K562 (cell line): ENCODE results near the gene GABBR1. TPM values are rescaled to one million over a fixed set of nuclear protein-coding genes. Genes with fewer than 3 reads are reported as not detected.
A peak's percentile ranks its signal among the peaks of the same experiment; 100 is the strongest.

Source experiments
- CEBPG ChIP-seq, 3 experiments: fragments of 200-800 bp in 1 of 3; sonication (Bioruptor generic) in 1 of 3; sonication (generic) in 1 of 3; formaldehyde crosslinking in 1 of 3; IDR thresholded peaks in 2 of 3; conservative IDR thresholded peaks in 1 of 3; 2 replicates each; pipeline versions ENCODE4 v1.6.1 to v1.8.0; 2016 to 2022; ENCODE audit warnings: missing compliant biosample characterization in 2 of 3, missing genetic modification characterization in 2 of 3, mild to moderate bottlenecking in 1 of 3, missing genetic modification reagents in 1 of 3
- ETS2 ChIP-seq: IDR thresholded peaks from 2 replicates; pipeline ENCODE4 v1.6.1; 2016; ENCODE audit warnings: borderline replicate concordance, missing genetic modification characterization, mild to moderate bottlenecking, moderate library complexity, missing compliant biosample characterization; ENCODE audit not compliant: poor library complexity, severe bottlenecking
- ETV1 ChIP-seq: fragments of 450-650 bp; conservative IDR thresholded peaks from 2 replicates; pipeline ENCODE4 v1.6.1; 2016; ENCODE audit warnings: missing genetic modification characterization, control low read depth, low read depth, missing compliant biosample characterization
- KDM2B ChIP-seq: fragments of 250-450 bp; sonication (Bioruptor Pico); IDR thresholded peaks from 2 replicates; pipeline ENCODE4 v1.8.0; 2021; ENCODE audit warnings: mild to moderate bottlenecking, moderate library complexity
- NCOA4 ChIP-seq: fragments of 450-650 bp; IDR thresholded peaks from 2 replicates; pipeline ENCODE4 v1.6.1; 2018; ENCODE audit warnings: mild to moderate bottlenecking; ENCODE audit not compliant: partially characterized antibody
- NR4A1 ChIP-seq, 2 experiments: fragments of 250-450 bp in 1 of 2; fragments of 450-650 bp in 1 of 2; sonication (Bioruptor Pico) in 1 of 2; IDR thresholded peaks; 2 replicates each; pipeline versions ENCODE4 v1.4.0 to v1.6.1; 2016 to 2020; ENCODE audit warnings: mild to moderate bottlenecking in 2 of 2, missing compliant biosample characterization in 1 of 2, missing genetic modification characterization in 1 of 2, moderate library complexity in 1 of 2
- POU5F1 ChIP-seq: fragments of 150-350 bp; IDR thresholded peaks from 2 replicates; pipeline ENCODE4 v1.6.1; 2014; ENCODE audit warnings: borderline replicate concordance, low read length, low read depth, mild to moderate bottlenecking; ENCODE audit not compliant: partially characterized antibody
- TRIM25 ChIP-seq: fragments of 450-650 bp; IDR thresholded peaks from 2 replicates; pipeline ENCODE4 v1.7.0; 2016; ENCODE audit warnings: borderline replicate concordance
- U2AF1 ChIP-seq: fragments of 200-400 bp; formaldehyde crosslinking; optimal IDR thresholded peaks from 2 replicates; pipeline ENCODE3; 2017; ENCODE audit warnings: mild to moderate bottlenecking, low read depth, low read length, moderate library complexity
- ZC3H8 ChIP-seq: fragments of 450-650 bp; IDR thresholded peaks from 2 replicates; pipeline ENCODE4 v1.6.1; 2017
- ZNF217 ChIP-seq: sonication (generic); formaldehyde crosslinking; IDR thresholded peaks from 2 replicates; pipeline ENCODE4 v1.8.0; 2022; ENCODE audit warnings: mild to moderate bottlenecking, missing genetic modification reagents
- ZNF407 ChIP-seq: fragments of 450-650 bp; IDR thresholded peaks from 2 replicates; pipeline ENCODE4 v1.6.1; 2016; ENCODE audit warnings: low read depth
- ZNF655 ChIP-seq: fragments of 250-450 bp; sonication (Bioruptor Pico); IDR thresholded peaks from 2 replicates; pipeline ENCODE4 v1.5.0; 2021
- polyA plus RNA-seq, 8 experiments: library from polyadenylated mRNA; depleted of rRNA in 4 of 8; stranded (reverse) in 5 of 8; unstranded in 3 of 8; fragments of >200 nt; fragmentation: Nextera tagmentation in 2 of 8; fragmentation: Illumina TruSeq in 1 of 8; extraction: Ambion mirVana in 2 of 8; extraction: Trizol in 1 of 8; gene quantifications; 2 replicates each; pipeline versions ENCODE4 v1.2.1 to v1.2.3, GENCODE V29; 2011 to 2014; ENCODE audit warnings: inconsistent platforms in 1 of 8, missing spikeins in 1 of 8
- total RNA-seq, 7 experiments: library from RNA; depleted of rRNA in 6 of 7; stranded (reverse); fragments of >200 nt in 6 of 7; fragmentation: Illumina TruSeq in 2 of 7; extraction: Trizol in 2 of 7; gene quantifications; 2 replicates each; pipeline versions ENCODE4 v1.2.1 to v1.2.3, GENCODE V29; 2011 to 2021; ENCODE audit warnings: low replicate concordance in 1 of 7

The GABBR1 gene
- total and polyA plus RNA-seq, 9 of the 15 experiments (the other 6 are each of a cell fraction or from before 2014, with no cell fraction given): 2.2 to 48.3 (median 20.8) TPM

- TF ChIP-seq CEBPG (CRISPR knock-in tag; IDR thresholded peaks at IDR 0.05) (no peak), CEBPG (tag; conservative IDR thresholded peaks at IDR 0.05 in 1 of 2, IDR thresholded peaks at IDR 0.05 in 1 of 2) (no peak), ZC3H8 (no peak), NR4A1 (CRISPR knock-in tag; IDR thresholded peaks at IDR 0.05) (peak; percentile 65; the same call in 1 of the 2 replicates), NR4A1 (tag; IDR thresholded peaks at IDR 0.05) (no peak), ETV1 (tag) (peak; percentile 54; the same call in 1 of the 2 replicates), ZNF217 (CRISPR knock-in tag) (no peak), POU5F1 (no peak), ZNF407 (no peak), ETS2 (tag) (no peak), U2AF1 (no peak), ZNF655 (CRISPR knock-in tag) (no peak), TRIM25 (no peak), NCOA4 (no peak), KDM2B (CRISPR knock-in tag) (no peak)
Measured at GRCh38 chr6:29632789-29633533, at the start of gene GABBR1 (continued).
